HEK293 (cell line): ENCODE results near the gene SLC39A10.

ENCODE experiments used
- CTCF ChIA-PET: fragments of 350-600 bp; formaldehyde crosslinking; extraction: SDS; loops from one replicate; lab custom pipeline; 2021; ENCODE audit warnings: antibody characterized with exemption; lab: Yijun Ruan, JAX
- POLR2A ChIA-PET: fragments of 300-600 bp; formaldehyde crosslinking; extraction: SDS; loops from one replicate; lab custom pipeline; 2020; ENCODE audit warnings: antibody characterized with exemption, inconsistent platforms; lab: Yijun Ruan, JAX
- H3K27ac ChIP-seq: fragments of 200-500 bp; sonication (Bioruptor generic); 2 replicates; pipeline ENCODE4 v1.5.1; 2014; ENCODE audit warnings: low read depth, low read length, control low read depth, inconsistent platforms; ENCODE audit errors: extremely low read depth
- H3K36me3 ChIP-seq, 2 experiments: fragments of 200-500 bp in 1 of 2; sonication (Bioruptor generic) in 1 of 2; 1 replicate in 1 of 2; 2 replicates in 1 of 2; pipeline ENCODE4 v1.5.1; 2014 to 2017; ENCODE audit warnings: inconsistent platforms in 2 of 2, low read length in 2 of 2; ENCODE audit not compliant: control insufficient read depth in 2 of 2, insufficient read depth in 1 of 2
- H3K4me1 ChIP-seq: fragments of 200-500 bp; sonication (Bioruptor generic); 2 replicates; pipeline ENCODE4 v1.5.1; 2014; ENCODE audit warnings: mild to moderate bottlenecking, low read length, inconsistent platforms; ENCODE audit not compliant: control insufficient read depth, insufficient read depth
- H3K4me3 ChIP-seq: 2 replicates; pipeline ENCODE4 v1.5.1; 2011; ENCODE audit warnings: low read depth, mild to moderate bottlenecking, control low read depth, low read length, moderate library complexity
- H3K9me3 ChIP-seq: fragments of 200-500 bp; sonication (Bioruptor generic); 2 replicates; pipeline ENCODE4 v1.5.1; 2014; ENCODE audit warnings: low read depth, low read length, inconsistent platforms; ENCODE audit not compliant: control insufficient read depth, insufficient read depth
- FEZF1 ChIP-seq: fragments of 450-650 bp; formaldehyde crosslinking; IDR thresholded peaks from 2 replicates; pipeline ENCODE4 v1.5.1; 2016; ENCODE audit warnings: missing biosample characterization, missing genetic modification characterization
- KLF9 ChIP-seq: fragments of 450-650 bp; formaldehyde crosslinking; IDR thresholded peaks from 2 replicates; pipeline ENCODE4 v1.5.1; 2016; ENCODE audit warnings: missing biosample characterization, missing genetic modification characterization, low read depth
- ZBTB20 ChIP-seq: fragments of 450-650 bp; formaldehyde crosslinking; IDR thresholded peaks from 2 replicates; pipeline ENCODE4 v1.5.1; 2016; ENCODE audit warnings: missing biosample characterization, missing genetic modification characterization
- ZFP41 ChIP-seq: fragments of 450-650 bp; formaldehyde crosslinking; IDR thresholded peaks from 2 replicates; pipeline ENCODE4 v1.5.1; 2016; ENCODE audit warnings: missing biosample characterization, missing genetic modification characterization, borderline replicate concordance
- ZNF138 ChIP-seq: fragments of 450-650 bp; formaldehyde crosslinking; IDR thresholded peaks from 2 replicates; pipeline ENCODE4 v1.5.1; 2016; ENCODE audit warnings: missing biosample characterization, missing genetic modification characterization, borderline replicate concordance
- ZNF148 ChIP-seq: fragments of 450-650 bp; formaldehyde crosslinking; IDR thresholded peaks from 2 replicates; pipeline ENCODE4 v1.5.0; 2017; ENCODE audit warnings: missing biosample characterization, missing genetic modification characterization, borderline replicate concordance
- ZNF223 ChIP-seq: fragments of 450-650 bp; formaldehyde crosslinking; IDR thresholded peaks from 2 replicates; pipeline ENCODE4 v1.5.1; 2016; ENCODE audit warnings: missing biosample characterization, missing genetic modification characterization
- ZNF26 ChIP-seq: fragments of 450-650 bp; formaldehyde crosslinking; IDR thresholded peaks from 2 replicates; pipeline ENCODE4 v1.5.1; 2016; ENCODE audit warnings: missing biosample characterization, missing genetic modification characterization
- ZNF513 ChIP-seq: fragments of 450-650 bp; IDR thresholded peaks from 2 replicates; pipeline ENCODE4 v1.5.1; 2018; ENCODE audit warnings: missing biosample characterization, missing genetic modification characterization
- ZNF529 ChIP-seq: fragments of 450-650 bp; formaldehyde crosslinking; IDR thresholded peaks from 2 replicates; pipeline ENCODE4 v1.5.1; 2017; ENCODE audit warnings: missing genetic modification characterization, missing biosample characterization; ENCODE audit not compliant: insufficient replicate concordance
- ZNF530 ChIP-seq: fragments of 450-650 bp; formaldehyde crosslinking; IDR thresholded peaks from 2 replicates; pipeline ENCODE4 v1.5.1; 2016; ENCODE audit warnings: low read depth, missing biosample characterization, missing genetic modification characterization
- ZNF645 ChIP-seq: fragments of 450-650 bp; formaldehyde crosslinking; IDR thresholded peaks from 2 replicates; pipeline ENCODE4; 2016; ENCODE audit warnings: missing biosample characterization, missing genetic modification characterization
- ZNF670 ChIP-seq: fragments of 450-650 bp; formaldehyde crosslinking; IDR thresholded peaks from 2 replicates; pipeline ENCODE4 v1.5.1; 2016; ENCODE audit warnings: missing biosample characterization, missing genetic modification characterization, low read depth
- ZNF704 ChIP-seq: fragments of 450-650 bp; formaldehyde crosslinking; IDR thresholded peaks from 2 replicates; pipeline ENCODE4 v1.5.1; 2016; ENCODE audit warnings: missing biosample characterization, missing genetic modification characterization
- ZNF768 ChIP-seq: fragments of 450-650 bp; formaldehyde crosslinking; IDR thresholded peaks from 2 replicates; pipeline ENCODE4 v1.5.1; 2018; ENCODE audit warnings: missing biosample characterization, mild to moderate bottlenecking, missing genetic modification characterization
- ZNF792 ChIP-seq: fragments of 450-650 bp; formaldehyde crosslinking; IDR thresholded peaks from 2 replicates; pipeline ENCODE4 v1.5.1; 2016; ENCODE audit warnings: missing biosample characterization, missing genetic modification characterization
- TF ChIP-seq, protein P1 (sequence below): fragments of 450-650 bp; formaldehyde crosslinking; IDR thresholded peaks from 2 replicates; pipeline ENCODE4 v1.5.1; 2016; ENCODE audit warnings: missing biosample characterization, missing genetic modification characterization
- TF ChIP-seq, protein P2 (sequence below): fragments of 450-650 bp; formaldehyde crosslinking; IDR thresholded peaks from 2 replicates; pipeline ENCODE4 v1.5.1; 2017; ENCODE audit warnings: missing biosample characterization, missing genetic modification characterization

SLC39A10 gene

DNA sequence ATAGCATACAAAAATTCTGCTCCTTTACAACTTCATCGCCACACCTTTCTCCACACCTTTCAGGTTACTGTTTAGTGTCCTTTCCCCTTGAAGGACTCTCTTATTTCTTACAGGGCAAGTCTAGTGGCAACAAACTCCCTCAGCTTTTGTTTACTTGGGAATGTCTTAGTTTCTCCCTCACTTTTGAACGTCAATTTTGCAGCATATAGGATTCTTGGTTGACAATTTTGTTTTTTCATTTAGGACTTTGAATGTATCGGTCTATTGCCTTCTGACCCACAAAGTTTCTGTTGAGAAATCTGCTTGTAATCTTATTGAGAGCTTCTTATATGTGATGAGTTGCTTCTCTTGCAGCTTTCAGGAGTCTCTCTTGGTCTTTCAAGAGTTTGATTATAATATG, 43.5 kb downstream of the SLC39A10 start (continued):
- TF ChIP-seq, protein P1, sequence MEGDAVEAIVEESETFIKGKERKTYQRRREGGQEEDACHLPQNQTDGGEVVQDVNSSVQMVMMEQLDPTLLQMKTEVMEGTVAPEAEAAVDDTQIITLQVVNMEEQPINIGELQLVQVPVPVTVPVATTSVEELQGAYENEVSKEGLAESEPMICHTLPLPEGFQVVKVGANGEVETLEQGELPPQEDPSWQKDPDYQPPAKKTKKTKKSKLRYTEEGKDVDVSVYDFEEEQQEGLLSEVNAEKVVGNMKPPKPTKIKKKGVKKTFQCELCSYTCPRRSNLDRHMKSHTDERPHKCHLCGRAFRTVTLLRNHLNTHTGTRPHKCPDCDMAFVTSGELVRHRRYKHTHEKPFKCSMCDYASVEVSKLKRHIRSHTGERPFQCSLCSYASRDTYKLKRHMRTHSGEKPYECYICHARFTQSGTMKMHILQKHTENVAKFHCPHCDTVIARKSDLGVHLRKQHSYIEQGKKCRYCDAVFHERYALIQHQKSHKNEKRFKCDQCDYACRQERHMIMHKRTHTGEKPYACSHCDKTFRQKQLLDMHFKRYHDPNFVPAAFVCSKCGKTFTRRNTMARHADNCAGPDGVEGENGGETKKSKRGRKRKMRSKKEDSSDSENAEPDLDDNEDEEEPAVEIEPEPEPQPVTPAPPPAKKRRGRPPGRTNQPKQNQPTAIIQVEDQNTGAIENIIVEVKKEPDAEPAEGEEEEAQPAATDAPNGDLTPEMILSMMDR (tag by site-specific recombination): no peak

- no peaks in the 10 kb centered on the region for H3K9me3 ChIP-seq
- POLR2A ChIA-PET: interaction anchor here (0.6 kb wide), 1 partner anchor 13 kb away, joined by 5 read pairs; no protein-coding TSS in a partner anchor
- H3K4me3 ChIP-seq: no peak overlapping the region
- H3K4me1 ChIP-seq: no peaks in the 10 kb centered on the region
- H3K27ac ChIP-seq: no peak overlapping the region
- CTCF ChIA-PET: interaction anchor here (0.6 to 1.1 kb wide), 4 partner anchors 49 to 361 kb away, joined by 3 to 4 read pairs (median 3); partner anchors contain the start of gene SLC39A10
- peaks cover 0 to 3% of the 10 kb centered on the region in 2 experiments; a peak in 2 of 3 replicates for H3K36me3 ChIP-seq
- TF ChIP-seq, protein P2, sequence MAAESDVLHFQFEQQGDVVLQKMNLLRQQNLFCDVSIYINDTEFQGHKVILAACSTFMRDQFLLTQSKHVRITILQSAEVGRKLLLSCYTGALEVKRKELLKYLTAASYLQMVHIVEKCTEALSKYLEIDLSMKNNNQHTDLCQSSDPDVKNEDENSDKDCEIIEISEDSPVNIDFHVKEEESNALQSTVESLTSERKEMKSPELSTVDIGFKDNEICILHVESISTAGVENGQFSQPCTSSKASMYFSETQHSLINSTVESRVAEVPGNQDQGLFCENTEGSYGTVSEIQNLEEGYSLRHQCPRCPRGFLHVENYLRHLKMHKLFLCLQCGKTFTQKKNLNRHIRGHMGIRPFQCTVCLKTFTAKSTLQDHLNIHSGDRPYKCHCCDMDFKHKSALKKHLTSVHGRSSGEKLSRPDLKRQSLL: no peak
- TF ChIP-seq ZNF138 (tag by site-specific recombination) (no peak), KLF9 (tag by site-specific recombination) (no peak), ZNF704 (no peak), ZNF792 (tag by site-specific recombination) (no peak), ZNF513 (no peak), ZFP41 (tag by site-specific recombination) (no peak), ZNF530 (tag by site-specific recombination) (no peak), ZNF670 (tag by site-specific recombination) (no peak), ZNF768 (tag by site-specific recombination) (no peak), ZNF26 (tag by site-specific recombination) (no peak), ZNF645 (tag by site-specific recombination) (no peak), ZNF148 (no peak), ZNF529 (tag by site-specific recombination) (no peak), ZNF223 (tag by site-specific recombination) (no peak), ZBTB20 (tag by site-specific recombination) (no peak), FEZF1 (tag by site-specific recombination) (no peak)
- TF ChIP-seq, all 188 proteins: peak for 0
These were observed 49.3 kb downstream of the SLC39A10 start for GRCh38 chr2:195706161-195706900.
